B cell (primary cell): ENCODE data around the gene THADA. TPM values are rescaled to one million over a fixed set of nuclear protein-coding genes. Genes with fewer than 3 reads are reported as not detected.

Source experiments
- ATAC-seq: fragments of 200-7000 bp; cut with Tn5 transposase; one replicate; pipeline ENCODE4 v1.10.0; 2021; ENCODE audit warnings: low read depth, mild to moderate bottlenecking, moderate number of reproducible peaks, moderate library complexity
- CTCF ChIA-PET: fragments of 350-600 bp; sonication (Branson Sonifier 250); formaldehyde crosslinking; loops from one replicate; lab custom pipeline; 2021; ENCODE audit warnings: antibody characterized with exemption, inconsistent platforms; lab: Charles Lee
- POLR2A ChIA-PET: fragments of 350-600 bp; sonication (Branson Sonifier 250); formaldehyde crosslinking; loops from one replicate; lab custom pipeline; 2021; ENCODE audit warnings: antibody characterized with exemption; lab: Charles Lee
- DNase-seq: peaks from one replicate; pipeline ENCODE4 v3.0.0; 2013
- H2AFZ ChIP-seq: 2 replicates; pipeline ENCODE4 v1.6.1; 2012; ENCODE audit warnings: mild to moderate bottlenecking, low read depth, low read length; ENCODE audit not compliant: insufficient read depth, poor library complexity, severe bottlenecking
- H3K27ac ChIP-seq, 2 donors: 1 replicate in 1 of 2; 2 replicates in 1 of 2; pipeline ENCODE4 v1.5.1; 2012 to 2013; ENCODE audit warnings: low read length in 2 of 2, mild to moderate bottlenecking in 2 of 2, moderate library complexity in 1 of 2
- H3K27me3 ChIP-seq, 4 experiments: fragments of 200-600 bp in 1 of 4; sonication (generic) in 1 of 4; replicated peaks in 1 of 4; 1 replicate in 2 of 4; 2 replicates in 2 of 4; pipeline versions ENCODE4 v1.6.1 to v1.7.0; 2013 to 2016; ENCODE audit warnings: low read length in 3 of 4, mild to moderate bottlenecking in 2 of 4, mixed read lengths in 1 of 4, moderate library complexity in 1 of 4; ENCODE audit not compliant: insufficient read depth in 4 of 4, control insufficient read depth in 3 of 4; ENCODE audit errors: control extremely low read depth in 1 of 4
- H3K36me3 ChIP-seq, 2 experiments: replicated peaks in 1 of 2; 1 replicate in 1 of 2; 2 replicates in 1 of 2; pipeline versions ENCODE4 v1.6.1 to v1.7.1; 2013; ENCODE audit warnings: low read length in 1 of 2; ENCODE audit not compliant: insufficient read depth in 2 of 2, control insufficient read depth in 1 of 2; ENCODE audit errors: control extremely low read depth in 1 of 2, extremely low read depth in 1 of 2
- H3K4me1 ChIP-seq, 2 donors: fragments of 200-600 bp in 1 of 2; sonication (generic) in 1 of 2; 1 replicate in 1 of 2; 2 replicates in 1 of 2; pipeline versions ENCODE4 v1.5.1 to v1.6.1; 2013 to 2017; ENCODE audit warnings: low read length in 2 of 2; ENCODE audit not compliant: control insufficient read depth in 2 of 2, insufficient read depth in 2 of 2
- H3K4me2 ChIP-seq: replicated peaks from 2 replicates; pipeline ENCODE3; 2012; ENCODE audit warnings: mild to moderate bottlenecking, low read depth, low read length; ENCODE audit not compliant: poor library complexity, severe bottlenecking
- H3K4me3 ChIP-seq, 5 experiments: fragments of 200-600 bp in 1 of 5; sonication (generic) in 1 of 5; 1 replicate in 3 of 5; 2 replicates in 2 of 5; pipeline versions ENCODE4 v1.5.1 to v1.7.0; 2011 to 2016; ENCODE audit warnings: low read length in 4 of 5, mild to moderate bottlenecking in 4 of 5, low read depth in 2 of 5, control low read depth in 1 of 5, moderate library complexity in 1 of 5; ENCODE audit not compliant: insufficient read depth in 1 of 5; ENCODE audit errors: control extremely low read depth in 1 of 5, extremely low read depth in 1 of 5
- H3K79me2 ChIP-seq: fragments of 200-600 bp; sonication (generic); one replicate; pipeline ENCODE4 v1.6.0; 2016; ENCODE audit warnings: low read length; ENCODE audit not compliant: control insufficient read depth, insufficient read depth
- H3K9ac ChIP-seq: fragments of 200-600 bp; sonication (generic); 2 replicates; pipeline ENCODE4 v1.6.1; 2017; ENCODE audit warnings: mild to moderate bottlenecking, low read length, moderate library complexity
- H3K9me3 ChIP-seq, 3 donors: one replicate each; pipeline versions ENCODE4 v1.6.1 to v1.7.1; 2013; ENCODE audit warnings: low read length in 2 of 3; ENCODE audit not compliant: control insufficient read depth in 2 of 3, insufficient read depth in 1 of 3; ENCODE audit errors: control extremely low read depth in 1 of 3
- H4K20me1 ChIP-seq: 2 replicates; pipeline ENCODE4 v1.6.0; 2012; ENCODE audit warnings: mild to moderate bottlenecking, low read length; ENCODE audit not compliant: insufficient read depth, control insufficient read depth, poor library complexity, severe bottlenecking
- H3K27ac Mint-ChIP-seq: one replicate; pipeline ENCODE4 v1.8.0; 2021; ENCODE audit warnings: mixed read lengths
- H3K27me3 Mint-ChIP-seq: one replicate; pipeline ENCODE4 v1.8.0; 2021; ENCODE audit warnings: mixed read lengths
- H3K4me1 Mint-ChIP-seq: one replicate; pipeline ENCODE4 v1.8.0; 2021; ENCODE audit warnings: mixed read lengths
- H3K4me3 Mint-ChIP-seq: one replicate; pipeline ENCODE4 v1.8.0; 2021; ENCODE audit warnings: mixed read lengths
- H3K9me3 Mint-ChIP-seq: one replicate; pipeline ENCODE4 v1.8.0; 2022; ENCODE audit warnings: mixed read lengths; ENCODE audit not compliant: insufficient read depth
- EZH2 ChIP-seq: IDR thresholded peaks from 2 replicates; pipeline ENCODE4 v1.6.1; 2012; ENCODE audit warnings: borderline replicate concordance, low read depth, mild to moderate bottlenecking, moderate library complexity, low read length; ENCODE audit not compliant: insufficient read depth, poor library complexity, severe bottlenecking
- WGBS: methylation state at CpG from one replicate; pipeline ENCODE4 v1.1.5; 2013; ENCODE audit warnings: missing lambda C conversion rate; ENCODE audit not compliant: insufficient coverage; 5-methylcytosine and 5-hydroxymethylcytosine counted together
- intact Hi-C: fragments of 100-400 bp; cut with micrococcal nuclease; formaldehyde crosslinking; loops from one replicate; pipeline ENCODE4 v1.10.0; 2022
- polyA plus RNA-seq: library from polyadenylated mRNA; depleted of rRNA; stranded (reverse); fragments of >200 nt; gene quantifications from 2 replicates; pipeline ENCODE4 v1.2.3, GENCODE V29; 2012
- total RNA-seq, 2 donors: library from RNA; stranded (reverse); fragments of 120-200 nt in 1 of 2; gene quantifications; 1 replicate in 1 of 2; 2 replicates in 1 of 2; pipeline versions ENCODE4 v1.2.3 to v1.2.4, GENCODE V29; 2013 to 2022
- TF ChIP-seq, protein P1 (sequence below): fragments of 200-600 bp; IDR thresholded peaks from one replicate; pipeline ENCODE4 v1.8.0; 2022; ENCODE audit warnings: antibody characterized with exemption, mild to moderate bottlenecking

THADA gene
- total and polyA plus RNA-seq, 2 donors (not counting 1 experiment from before 2014, with no cell fraction given): 17.6 to 48.5 TPM

DNA sequence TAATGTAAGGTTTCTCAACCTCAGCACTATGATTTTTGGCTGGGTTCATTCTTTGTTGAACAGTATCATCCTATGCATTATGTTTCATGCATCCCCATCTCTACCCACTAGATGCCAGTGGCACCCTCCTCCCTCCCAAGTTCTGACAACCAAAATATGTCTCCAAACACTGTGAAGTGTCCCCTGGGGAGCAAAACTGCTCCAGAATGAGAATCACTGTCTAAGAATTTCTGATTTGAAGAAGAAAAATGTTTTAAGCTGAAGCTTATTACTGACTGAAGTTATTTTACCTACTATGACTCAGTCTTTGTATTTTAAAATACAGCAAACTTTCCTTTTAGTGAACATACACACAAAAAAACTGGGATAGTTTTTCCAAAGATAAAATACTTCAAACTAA lies 3.4 kb downstream of the THADA start:
- Histone ChIP-seq H3K79me2 (peaks cover 19% of the 10 kb centered on the region), H3K4me1 (peaks cover 12 to 21% of the 10 kb centered on the region in 2 donors), H3K4me2 (no peak overlapping the region), H3K9me3 (peaks cover 0 to 4% (median 0%) of the 10 kb centered on the region in 3 donors), H3K27me3 (no peaks in the 10 kb centered on the region), H3K36me3 (peaks cover 2 to 18% of the 10 kb centered on the region in 2 experiments), H3K4me3 (no peak overlapping the region), H3K27ac (no peak overlapping the region), H3K9ac (no peak overlapping the region), H4K20me1 (no peaks in the 10 kb centered on the region), H2AFZ (no peak overlapping the region)
- CTCF ChIA-PET: interaction anchor here (0.6 kb wide), 1 partner anchor 24 kb away, joined by 3 read pairs; no protein-coding TSS in a partner anchor
- intact Hi-C loops: no loop called here
- no peak overlapping the region for H3K4me3 Mint-ChIP-seq
- no peak for TF ChIP-seq EZH2
- H3K9me3 Mint-ChIP-seq: no peaks in the 10 kb centered on the region
- ATAC-seq (no peak), DNase-seq (no peak)
- H3K27ac Mint-ChIP-seq: no peak overlapping the region
- H3K4me1 Mint-ChIP-seq: peaks cover 24% of the 10 kb centered on the region
- no peaks in the 10 kb centered on the region for H3K27me3 Mint-ChIP-seq
- POLR2A ChIA-PET: no interaction called here

DNA sequence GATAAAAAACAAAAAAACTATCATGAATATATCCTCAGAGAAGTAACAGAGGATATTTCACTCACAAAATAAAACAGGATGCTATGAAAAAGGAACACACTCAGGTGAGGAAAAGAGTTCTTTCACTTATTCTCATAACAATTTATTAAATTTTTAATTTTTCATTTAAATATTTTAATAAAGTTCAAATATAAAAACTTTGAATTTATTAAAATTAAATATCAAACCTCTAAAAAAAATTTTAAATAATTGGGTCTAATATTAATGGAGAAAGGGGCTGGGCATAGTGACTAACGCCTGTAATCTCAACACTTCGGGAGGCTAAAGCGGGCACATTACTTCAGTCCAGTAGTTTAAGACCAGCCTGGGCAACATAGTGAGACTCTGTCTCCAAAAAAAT lies 10.1 kb downstream of the THADA start:
- no peak overlapping the region for H3K4me2 ChIP-seq
- Mint-ChIP-seq H3K4me3 (no peak overlapping the region), H3K27ac (no peak overlapping the region), H3K9me3 (no peaks in the 10 kb centered on the region), H3K4me1 (no peaks in the 10 kb centered on the region), H3K27me3 (no peaks in the 10 kb centered on the region)
- ChIA-PET POLR2A (no interaction called here), CTCF (interaction anchor here (1.5 kb wide), 1 partner anchor 758 kb away, joined by 3 read pairs; no protein-coding TSS in a partner anchor)
- H3K9me3 ChIP-seq: no peaks in the 10 kb centered on the region
- H3K4me3 ChIP-seq: no peak overlapping the region
- H3K9ac ChIP-seq: no peak overlapping the region
- no peak for DNase-seq
- WGBS: no CpG with 5 or more reads among the region's 3 CpGs
- no peaks in the 10 kb centered on the region for H4K20me1 ChIP-seq
- no peak for TF ChIP-seq EZH2
- TF ChIP-seq, protein P1, sequence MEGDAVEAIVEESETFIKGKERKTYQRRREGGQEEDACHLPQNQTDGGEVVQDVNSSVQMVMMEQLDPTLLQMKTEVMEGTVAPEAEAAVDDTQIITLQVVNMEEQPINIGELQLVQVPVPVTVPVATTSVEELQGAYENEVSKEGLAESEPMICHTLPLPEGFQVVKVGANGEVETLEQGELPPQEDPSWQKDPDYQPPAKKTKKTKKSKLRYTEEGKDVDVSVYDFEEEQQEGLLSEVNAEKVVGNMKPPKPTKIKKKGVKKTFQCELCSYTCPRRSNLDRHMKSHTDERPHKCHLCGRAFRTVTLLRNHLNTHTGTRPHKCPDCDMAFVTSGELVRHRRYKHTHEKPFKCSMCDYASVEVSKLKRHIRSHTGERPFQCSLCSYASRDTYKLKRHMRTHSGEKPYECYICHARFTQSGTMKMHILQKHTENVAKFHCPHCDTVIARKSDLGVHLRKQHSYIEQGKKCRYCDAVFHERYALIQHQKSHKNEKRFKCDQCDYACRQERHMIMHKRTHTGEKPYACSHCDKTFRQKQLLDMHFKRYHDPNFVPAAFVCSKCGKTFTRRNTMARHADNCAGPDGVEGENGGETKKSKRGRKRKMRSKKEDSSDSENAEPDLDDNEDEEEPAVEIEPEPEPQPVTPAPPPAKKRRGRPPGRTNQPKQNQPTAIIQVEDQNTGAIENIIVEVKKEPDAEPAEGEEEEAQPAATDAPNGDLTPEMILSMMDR: no peak
- intact Hi-C loops: no loop called here
- no peaks in the 10 kb centered on the region for H3K4me1 ChIP-seq
- H3K79me2 ChIP-seq: no peaks in the 10 kb centered on the region
- no peak for ATAC-seq
- peaks cover 2 to 69% of the 10 kb centered on the region in 2 experiments for H3K36me3 ChIP-seq
- no peak overlapping the region for H2AFZ ChIP-seq
- no peaks in the 10 kb centered on the region for H3K27me3 ChIP-seq
- no peak overlapping the region for H3K27ac ChIP-seq
